Caco-2 (cell line): ENCODE results near the gene TMEM201. TPM values are rescaled to one million over a fixed set of nuclear protein-coding genes. Genes with fewer than 3 reads are reported as not detected.

Experiments
- BruUV-seq: library from RNA; stranded (reverse); fragments of 400-500 nt; replicated peaks from 2 replicates; lab custom pipeline; 2021; lab: Mats Ljungman, UMichigan
- CTCF ChIA-PET: fragments of 300-600 bp; sonication (Branson Sonifier 250); formaldehyde crosslinking; loops from one replicate; lab custom pipeline; 2022; ENCODE audit warnings: antibody characterized with exemption; lab: Charles Lee
- POLR2A ChIA-PET: fragments of 300-600 bp; sonication (Branson Sonifier 250); formaldehyde crosslinking; loops from one replicate; lab custom pipeline; 2022; ENCODE audit warnings: antibody characterized with exemption; lab: Charles Lee
- DNase-seq, 2 experiments: peaks; one replicate each; pipeline versions ENCODE4 v3.0.0 to v3.0.0-alpha.2; 2020 to 2022
- H3K27me3 ChIP-seq: replicated peaks from 2 replicates; pipeline ENCODE4 v1.6.0; 2011; ENCODE audit warnings: low read length; ENCODE audit not compliant: control insufficient read depth, insufficient read depth
- H3K36me3 ChIP-seq: 2 replicates; pipeline ENCODE4 v1.5.1; 2011; ENCODE audit warnings: low read length; ENCODE audit not compliant: control insufficient read depth, insufficient read depth
- H3K4me1 ChIP-seq: fragments of 250-450 bp; sonication (Bioruptor Pico); 2 replicates; pipeline ENCODE4 v1.5.1; 2020; ENCODE audit warnings: mild to moderate bottlenecking
- H3K4me3 ChIP-seq: 2 replicates; pipeline ENCODE4 v1.5.1; 2011; ENCODE audit warnings: low read depth, mild to moderate bottlenecking, control low read depth, low read length
- H3K9me3 ChIP-seq: fragments of 250-450 bp; sonication (Bioruptor Pico); 2 replicates; pipeline ENCODE4 v1.5.1; 2020; ENCODE audit warnings: mild to moderate bottlenecking, moderate library complexity
- H3K27ac Mint-ChIP-seq: one replicate; pipeline ENCODE4 v1.8.0; 2022; ENCODE audit warnings: mixed read lengths; ENCODE audit not compliant: unreplicated experiment
- H3K27me3 Mint-ChIP-seq: one replicate; pipeline ENCODE4 v1.8.0; 2022; ENCODE audit warnings: mixed read lengths; ENCODE audit not compliant: insufficient read depth, unreplicated experiment
- H3K36me3 Mint-ChIP-seq: one replicate; pipeline ENCODE4 v1.8.0; 2022; ENCODE audit warnings: mild to moderate bottlenecking, mixed read lengths; ENCODE audit not compliant: insufficient read depth, unreplicated experiment
- H3K4me1 Mint-ChIP-seq: one replicate; pipeline ENCODE4 v1.8.0; 2022; ENCODE audit warnings: low read depth, mixed read lengths; ENCODE audit not compliant: unreplicated experiment
- H3K4me3 Mint-ChIP-seq: one replicate; pipeline ENCODE4 v1.8.0; 2022; ENCODE audit warnings: mild to moderate bottlenecking, moderate library complexity, mixed read lengths; ENCODE audit not compliant: unreplicated experiment
- H3K9me3 Mint-ChIP-seq: one replicate; pipeline ENCODE4 v1.8.0; 2022; ENCODE audit warnings: mixed read lengths; ENCODE audit not compliant: unreplicated experiment
- CTCF ChIP-seq, 2 experiments: fragments of 200-600 bp in 1 of 2; IDR thresholded peaks; 1 replicate in 1 of 2; 2 replicates in 1 of 2; pipeline versions ENCODE4 v1.5.1 to v1.8.0; 2011 to 2022; ENCODE audit warnings: antibody characterized with exemption in 1 of 2, control low read depth in 1 of 2, inconsistent platforms in 1 of 2, low read depth in 1 of 2, low read length in 1 of 2, mild to moderate bottlenecking in 1 of 2, moderate library complexity in 1 of 2; ENCODE audit not compliant: insufficient read depth in 1 of 2, severe bottlenecking in 1 of 2, unreplicated experiment in 1 of 2
- intact Hi-C: fragments of 100-400 bp; cut with micrococcal nuclease; formaldehyde crosslinking; loops from one replicate; pipeline ENCODE4 v1.10.0; 2022; ENCODE audit not compliant: unreplicated experiment
- total RNA-seq: library from RNA; stranded (reverse); gene quantifications from 2 replicates; pipeline ENCODE4 v1.2.3, GENCODE V29; 2022

The TMEM201 gene
- total RNA-seq, 1 experiment from 2014 or later = 27.2 TPM

DNA sequence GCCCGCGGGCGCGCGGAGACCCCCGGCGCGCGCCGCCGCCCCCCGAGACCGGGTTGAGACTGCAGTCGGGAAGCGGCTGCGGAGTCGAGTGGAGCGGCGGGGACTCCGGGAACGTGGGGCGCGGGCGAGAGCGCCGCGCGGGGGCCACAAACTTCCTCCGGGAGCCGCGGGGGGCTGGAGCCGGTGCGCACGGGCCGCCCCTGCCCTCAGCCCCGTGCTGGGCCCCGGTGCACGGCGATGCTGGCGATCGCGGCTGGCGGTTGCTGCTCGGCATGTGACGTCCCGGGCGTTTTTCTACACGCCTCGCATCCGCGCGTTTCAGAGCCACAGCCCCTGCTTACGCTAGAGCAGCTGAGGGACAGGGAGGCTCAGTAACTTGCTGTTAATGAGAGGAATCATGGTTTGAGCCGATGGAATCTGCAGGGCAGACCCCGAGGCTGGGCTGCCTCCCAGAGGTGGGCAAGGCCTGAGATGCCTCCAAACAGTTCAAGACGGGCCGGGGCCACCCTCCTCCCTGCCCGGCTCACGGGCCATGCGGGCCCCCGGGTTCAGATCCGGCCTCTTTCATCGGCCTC, 520 bp downstream of the TMEM201 start:
- H3K36me3 Mint-ChIP-seq = peaks cover 10% of the 10 kb centered on the region
- H3K36me3 ChIP-seq = no peaks in the 10 kb centered on the region
- POLR2A ChIA-PET = no interaction called here
- no peaks in the 10 kb centered on the region for H3K9me3 Mint-ChIP-seq
- H3K4me3 Mint-ChIP-seq = peak overlapping the region; percentile 75
- H3K4me1 Mint-ChIP-seq = peaks cover 7% of the 10 kb centered on the region
- H3K4me1 ChIP-seq = peaks cover 7% of the 10 kb centered on the region; the same call in 1 of the 2 replicates
- H3K27ac Mint-ChIP-seq = no peak overlapping the region
- DNase-seq = peak in 1 of 2 experiments; percentile 15
- intact Hi-C loops = no loop called here
- peak overlapping the region; percentile 47 for H3K4me3 ChIP-seq
- TSS peak; percentile 31 for BruUV-seq
- no peaks in the 10 kb centered on the region for H3K9me3 ChIP-seq
- CTCF ChIA-PET = interaction anchor here (0.7 kb wide), 1 partner anchor 355 kb away, joined by 3 read pairs; the partner anchor contains the start of gene H6PD
- no peak for TF ChIP-seq CTCF (IDR thresholded peaks at IDR 0.05; ENCODE audit: insufficient read depth in 1 of 2, low read depth in 1 of 2, low read length in 1 of 2, severe bottlenecking in 1 of 2, unreplicated experiment in 1 of 2)
- no peaks in the 10 kb centered on the region for H3K27me3 Mint-ChIP-seq
- H3K27me3 ChIP-seq = no peaks in the 10 kb centered on the region

GRCh38 chr1:9589719-9590157, 1.0 kb downstream of the TMEM201 start:
- intact Hi-C loops = no loop called here
- ChIA-PET CTCF (no interaction called here), POLR2A (no interaction called here)
- Mint-ChIP-seq H3K27ac (no peak overlapping the region), H3K4me1 (peaks cover 7% of the 10 kb centered on the region), H3K9me3 (no peaks in the 10 kb centered on the region), H3K4me3 (peak overlapping the region; percentile 75), H3K27me3 (no peaks in the 10 kb centered on the region), H3K36me3 (peaks cover 10% of the 10 kb centered on the region)
- peak overlapping the region; percentile 47 for H3K4me3 ChIP-seq
- BruUV-seq = no TSS peak
- no peaks in the 10 kb centered on the region for H3K36me3 ChIP-seq
- no peaks in the 10 kb centered on the region for H3K9me3 ChIP-seq
- DNase-seq = no peak
- peaks cover 7% of the 10 kb centered on the region; the same call in 1 of the 2 replicates for H3K4me1 ChIP-seq
- no peaks in the 10 kb centered on the region for H3K27me3 ChIP-seq
- no peak for TF ChIP-seq CTCF (IDR thresholded peaks at IDR 0.05; ENCODE audit: insufficient read depth in 1 of 2, low read depth in 1 of 2, low read length in 1 of 2, severe bottlenecking in 1 of 2, unreplicated experiment in 1 of 2)

- Histone ChIP-seq H3K36me3 (no peaks in the 10 kb centered on the region), H3K9me3 (no peaks in the 10 kb centered on the region), H3K27me3 (no peaks in the 10 kb centered on the region), H3K4me3 (no peak overlapping the region), H3K4me1 (peaks cover 7% of the 10 kb centered on the region; the same call in 1 of the 2 replicates)
- no TSS peak for BruUV-seq
- CTCF ChIA-PET = no interaction called here
- peaks cover 10% of the 10 kb centered on the region for H3K36me3 Mint-ChIP-seq
- POLR2A ChIA-PET = no interaction called here
- TF ChIP-seq CTCF (IDR thresholded peaks at IDR 0.05; ENCODE audit: insufficient read depth in 1 of 2, low read depth in 1 of 2, low read length in 1 of 2, severe bottlenecking in 1 of 2, unreplicated experiment in 1 of 2) = no peak
- H3K9me3 Mint-ChIP-seq = no peaks in the 10 kb centered on the region
- DNase-seq = no peak
- no peak overlapping the region for H3K27ac Mint-ChIP-seq
- peak overlapping the region; percentile 75 for H3K4me3 Mint-ChIP-seq
- intact Hi-C loops = no loop called here
- no peaks in the 10 kb centered on the region for H3K27me3 Mint-ChIP-seq
- H3K4me1 Mint-ChIP-seq = peaks cover 7% of the 10 kb centered on the region
These were observed 1.5 kb downstream of the TMEM201 start for GRCh38 chr1:9590201-9590600.
